TTC549 (cell line): ENCODE measurements around the gene ACVRL1.

ENCODE experiments used
- FAIRE-seq: peaks from 2 replicates; lab custom pipeline; 2012; peaks lifted over from hg19 to GRCh38; lab: Jason Lieb, UNC

The ACVRL1 gene

GRCh38 chr12:51907083-51907855 is at the start of gene ACVRL1:
Gene ACVRL1 (plus strand): TSS chr12:51907504. CDS start chr12:51912475, 4,971 bp downstream.
- no peak for FAIRE-seq

GRCh38 chr12:51860986-51861385 is 46.3 kb upstream of the ACVRL1 start:
- no peak for FAIRE-seq

GRCh38 chr12:51862947-51863346 is 44.4 kb upstream of the ACVRL1 start:
- no peak for FAIRE-seq

- FAIRE-seq: no peak
Measured at GRCh38 chr12:51863363-51863932, 43.9 kb upstream of the ACVRL1 start.

- FAIRE-seq: no peak
Measured at GRCh38 chr12:51863933-51864832, 43.1 kb upstream of the ACVRL1 start.

- no peak for FAIRE-seq
Measured at GRCh38 chr12:51864833-51865670, 42.3 kb upstream of the ACVRL1 start.

- FAIRE-seq: no peak
Measured at GRCh38 chr12:51865757-51866270, 41.5 kb upstream of the ACVRL1 start.

- FAIRE-seq: no peak
Measured at GRCh38 chr12:51866324-51866723, 41.0 kb upstream of the ACVRL1 start.

GRCh38 chr12:51866762-51867161 is 40.5 kb upstream of the ACVRL1 start:
- FAIRE-seq: no peak

- no peak for FAIRE-seq
Measured at GRCh38 chr12:51867371-51867770, 39.9 kb upstream of the ACVRL1 start.

- FAIRE-seq: no peak
Measured at GRCh38 chr12:51867796-51868428, 39.4 kb upstream of the ACVRL1 start.

GRCh38 chr12:51868821-51869495 is 38.3 kb upstream of the ACVRL1 start:
- FAIRE-seq: no peak

GRCh38 chr12:51869496-51869865 is 37.8 kb upstream of the ACVRL1 start:
- FAIRE-seq: no peak

GRCh38 chr12:51869931-51870330 is 37.4 kb upstream of the ACVRL1 start:
- no peak for FAIRE-seq

GRCh38 chr12:51870504-51870903 is 36.8 kb upstream of the ACVRL1 start:
- FAIRE-seq: no peak

- FAIRE-seq: no peak
Measured at GRCh38 chr12:51871126-51871525, 36.2 kb upstream of the ACVRL1 start.

GRCh38 chr12:51871918-51872688 is 35.2 kb upstream of the ACVRL1 start:
- FAIRE-seq: no peak

- no peak for FAIRE-seq
Measured at GRCh38 chr12:51872689-51872981, 34.7 kb upstream of the ACVRL1 start.

- no peak for FAIRE-seq
Measured at GRCh38 chr12:51873251-51873994, 33.9 kb upstream of the ACVRL1 start.

- no peak for FAIRE-seq
Measured at GRCh38 chr12:51874000-51874399, 33.3 kb upstream of the ACVRL1 start.
